22Rv1 (cell line): ENCODE data around the gene MPPED2.

Source experiments
- H3K27ac ChIP-seq: fragments of 450-650 bp; 2 replicates; pipeline ENCODE4 v1.5.1; 2017
- CTCF ChIP-seq: fragments of 450-650 bp; IDR thresholded peaks from 2 replicates; pipeline ENCODE4 v1.5.1; 2017; ENCODE audit warnings: mild to moderate bottlenecking
- ZFX ChIP-seq: fragments of 450-650 bp; IDR thresholded peaks from 2 replicates; pipeline ENCODE4 v1.6.1; 2017; ENCODE audit warnings: antibody characterized with exemption, borderline replicate concordance

MPPED2 gene

GRCh38 chr11:30605036-30605605, 19.0 kb upstream of the MPPED2 start:
- no peak overlapping the region for H3K27ac ChIP-seq
- no peak for TF ChIP-seq CTCF
- no peak for TF ChIP-seq ZFX

- TF ChIP-seq ZFX = no peak
- TF ChIP-seq CTCF = no peak
Measured at GRCh38 chr11:30603357-30603756, 17.2 kb upstream of the MPPED2 start.

GRCh38 chr11:30596832-30597231, 10.7 kb upstream of the MPPED2 start:
- H3K27ac ChIP-seq = no peak overlapping the region
- TF ChIP-seq CTCF (no peak), ZFX (no peak)

More at GRCh38 chr11:30603357-30603756, 17.2 kb upstream of the MPPED2 start:
- no peak overlapping the region for H3K27ac ChIP-seq

- no peak overlapping the region for H3K27ac ChIP-seq
- no peak for TF ChIP-seq CTCF
- no peak for TF ChIP-seq ZFX
Measured at GRCh38 chr11:30595934-30596333, 9.8 kb upstream of the MPPED2 start.

- no peak overlapping the region for H3K27ac ChIP-seq
- no peak for TF ChIP-seq CTCF
- TF ChIP-seq ZFX = no peak
Measured at GRCh38 chr11:30594646-30595411, 8.7 kb upstream of the MPPED2 start.

GRCh38 chr11:30587269-30587812, 1.2 kb upstream of the MPPED2 start:
- TF ChIP-seq CTCF (no peak), ZFX (no peak)
- no peak overlapping the region for H3K27ac ChIP-seq

- TF ChIP-seq CTCF (no peak), ZFX (no peak)
- H3K27ac ChIP-seq = no peak overlapping the region
Measured at GRCh38 chr11:30585892-30586250, 282 bp downstream of the MPPED2 start.
